OCI-M2 (cell line): ENCODE results near the gene TSPOAP1.

Source experiments
- DNase-seq: peaks from one replicate; lab custom pipeline; 2025; ENCODE audit not compliant: unreplicated experiment; lab: John Stamatoyannopoulos, UW

Gene TSPOAP1

GRCh38 chr17:58304750-58305486, 23.7 kb downstream of the TSPOAP1 start:
- no peak for DNase-seq

- DNase-seq, result no peak
These were observed 24.4 kb downstream of the TSPOAP1 start for GRCh38 chr17:58303971-58304749.

- no peak for DNase-seq
These were observed 25.5 kb downstream of the TSPOAP1 start for GRCh38 chr17:58302919-58303585.

- DNase-seq, result no peak
These were observed 26.2 kb downstream of the TSPOAP1 start for GRCh38 chr17:58302171-58302918.

GRCh38 chr17:58301504-58302150, 27.0 kb downstream of the TSPOAP1 start:
- DNase-seq, result no peak

- no peak for DNase-seq
These were observed 28.3 kb downstream of the TSPOAP1 start for GRCh38 chr17:58300336-58300735.

GRCh38 chr17:58294034-58294433, 34.6 kb downstream of the TSPOAP1 start:
- DNase-seq, result no peak

- no peak for DNase-seq
These were observed 37.3 kb downstream of the TSPOAP1 start for GRCh38 chr17:58291246-58291645.

GRCh38 chr17:58289869-58290268, 38.7 kb downstream of the TSPOAP1 start:
- no peak for DNase-seq

GRCh38 chr17:58285422-58285810, 43.2 kb downstream of the TSPOAP1 start:
- DNase-seq, result no peak

GRCh38 chr17:58284613-58285421, 43.8 kb downstream of the TSPOAP1 start:
- no peak for DNase-seq

- DNase-seq, result no peak
These were observed 44.7 kb downstream of the TSPOAP1 start for GRCh38 chr17:58283674-58284612.

GRCh38 chr17:58282442-58282841, 46.2 kb downstream of the TSPOAP1 start:
- no peak for DNase-seq

GRCh38 chr17:58281511-58282011, 47.0 kb downstream of the TSPOAP1 start:
- no peak for DNase-seq

GRCh38 chr17:58280480-58281217, 47.9 kb downstream of the TSPOAP1 start, which contains the start of gene MPO:
Gene MPO, minus strand, starts transcription at chr17:58280935. Its CDS starts 177 bp downstream, at chr17:58280758.
- no peak for DNase-seq

- no peak for DNase-seq
These were observed 48.7 kb downstream of the TSPOAP1 start for GRCh38 chr17:58279736-58280479.
